Glomerular visceral epithelial cell (primary cell): ENCODE measurements around the gene MPP3.

ENCODE experiments used
- DNase-seq: peaks from one replicate; pipeline ENCODE4 v3.0.0-alpha.2; 2016; ENCODE audit errors: extremely low spot score

MPP3 gene

DNA sequence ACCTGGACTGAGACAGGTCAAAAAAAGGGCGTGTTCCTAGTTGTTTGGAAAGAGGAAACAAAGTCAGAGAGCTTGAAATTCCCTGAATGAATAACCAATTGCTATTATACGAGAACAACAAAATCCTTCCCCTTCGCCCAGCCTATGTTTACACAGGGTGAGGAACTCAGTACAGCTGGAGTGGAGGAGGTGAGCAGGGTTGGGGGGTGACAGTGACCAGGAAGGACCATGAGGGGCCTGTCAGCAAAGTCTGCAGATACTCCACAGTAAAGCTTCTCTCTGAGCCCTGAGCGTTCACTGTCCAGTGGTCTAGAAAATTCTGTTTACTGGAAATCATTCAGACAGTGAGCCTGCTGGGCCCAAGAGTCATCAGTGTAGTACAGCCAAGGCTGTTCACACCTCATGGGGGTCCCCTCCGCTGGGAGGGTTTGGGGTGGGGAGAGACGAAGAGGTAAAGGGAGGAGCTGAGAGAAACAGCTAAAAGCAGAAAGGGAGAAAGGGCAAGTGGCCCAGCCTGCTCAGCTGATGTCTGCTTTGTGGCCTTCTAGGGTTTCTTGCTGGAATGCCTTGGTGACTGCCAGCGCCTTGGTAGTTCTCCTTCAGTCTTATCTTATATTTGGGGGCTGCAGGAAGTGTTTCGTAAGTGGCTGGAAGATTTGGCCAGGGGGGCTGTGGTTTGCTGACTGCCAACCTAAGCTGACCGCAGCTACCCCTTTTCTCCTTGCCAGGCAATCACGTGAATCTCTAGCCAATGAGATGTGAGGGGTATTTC lies 59.9 kb downstream of the MPP3 start:
- no peak for DNase-seq

DNA sequence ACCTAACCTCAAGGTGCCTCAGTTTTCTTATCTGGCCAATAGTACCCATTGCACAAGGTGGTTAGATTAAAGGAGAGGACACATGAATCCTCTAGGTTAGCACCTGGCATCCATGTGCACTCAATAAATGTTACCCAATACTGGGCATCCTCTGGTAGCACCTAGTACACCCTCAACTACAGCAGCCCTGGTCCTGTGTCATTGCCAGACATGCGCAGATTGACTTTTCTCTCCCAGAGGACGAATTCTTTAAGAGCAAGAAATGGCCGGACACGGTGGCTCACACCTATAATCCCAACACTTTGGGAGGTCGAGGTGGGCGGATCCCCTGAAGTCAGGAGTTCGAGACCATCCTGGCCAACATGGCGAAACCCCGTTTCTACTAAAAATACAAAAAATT lies 61.5 kb downstream of the MPP3 start:
- DNase-seq, result no peak

DNA sequence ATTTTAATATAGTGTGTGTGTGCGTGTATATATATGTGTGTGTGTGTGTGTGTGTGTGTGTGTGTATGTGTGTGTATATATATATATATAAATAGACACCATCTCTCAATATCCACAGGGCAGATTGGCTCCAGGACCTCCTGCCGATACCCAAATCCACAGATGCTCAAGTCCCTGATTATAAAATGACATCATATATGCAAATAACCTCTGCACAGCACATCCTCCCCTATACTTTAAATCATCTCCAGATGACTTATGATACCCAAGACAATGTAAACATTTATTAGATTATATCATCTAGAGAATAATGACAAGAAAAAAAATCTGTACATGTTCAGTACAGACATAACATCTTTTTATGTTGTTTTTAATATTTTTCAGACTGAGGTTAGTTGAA lies 62.0 kb downstream of the MPP3 start:
- DNase-seq, result no peak

DNA sequence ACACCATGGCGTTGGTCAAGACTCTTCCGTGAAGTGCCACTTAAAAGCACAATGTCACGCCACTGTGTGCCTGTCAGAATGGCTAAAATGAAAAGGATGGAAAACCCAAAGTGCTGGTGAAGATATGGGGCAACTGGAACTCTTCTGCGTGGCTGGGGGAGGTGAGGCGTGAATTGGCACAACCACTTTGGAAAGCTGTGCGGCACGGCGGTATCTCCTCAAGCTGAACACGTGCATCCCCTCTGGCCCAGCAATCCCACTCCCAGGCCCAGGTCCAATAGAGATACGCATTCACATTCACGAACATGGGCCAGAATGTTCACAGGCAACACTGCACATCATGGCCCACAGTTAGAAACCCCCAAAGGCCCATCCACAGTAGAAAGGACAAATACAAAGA lies 63.1 kb downstream of the MPP3 start:
- no peak for DNase-seq

GRCh38 chr17:43769426-43769825 lies 63.5 kb downstream of the MPP3 start:
- no peak for DNase-seq

- no peak for DNase-seq
Observed at GRCh38 chr17:43768943-43769342, 64.0 kb downstream of the MPP3 start.

- DNase-seq, result no peak
Observed at GRCh38 chr17:43768382-43768781, 64.6 kb downstream of the MPP3 start.

GRCh38 chr17:43767713-43768059 lies 65.3 kb downstream of the MPP3 start:
- no peak for DNase-seq

- no peak for DNase-seq
Observed at GRCh38 chr17:43767053-43767712, 65.8 kb downstream of the MPP3 start.

- peak; percentile 50 for DNase-seq
Observed at GRCh38 chr17:43766413-43767052, 66.4 kb downstream of the MPP3 start.

DNA sequence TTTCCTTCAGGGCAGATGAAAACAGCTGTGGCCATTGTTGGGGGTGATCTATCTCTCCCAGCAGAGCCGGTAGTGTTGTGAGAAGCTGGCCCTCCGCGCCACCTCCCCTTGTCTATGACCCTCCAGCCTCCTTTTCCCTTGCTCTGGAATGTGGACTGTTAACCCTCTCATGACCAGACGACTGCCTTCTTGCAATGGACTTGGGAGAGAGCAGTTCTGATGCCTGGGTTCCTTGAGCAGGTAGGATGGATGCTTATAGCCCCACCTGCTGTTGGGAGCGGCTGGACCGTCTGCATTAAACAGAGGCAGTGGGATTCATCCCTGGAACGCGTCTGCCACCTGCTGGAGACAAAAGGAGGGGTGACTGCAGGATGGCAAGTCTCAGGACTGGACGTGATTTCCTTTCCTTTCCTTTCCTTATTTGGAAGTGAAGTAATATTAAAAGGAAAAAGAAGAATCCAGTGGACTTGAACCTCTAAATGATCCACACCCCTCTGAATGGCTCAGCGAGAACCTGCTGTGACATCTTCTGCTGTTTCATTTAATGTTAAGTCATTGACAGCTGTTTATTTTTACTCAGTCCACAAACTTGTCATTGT lies 72.6 kb downstream of the MPP3 start:
- peak; percentile 94 for DNase-seq

- DNase-seq, result peak; percentile 21
Observed at GRCh38 chr17:43759836-43760235, 73.1 kb downstream of the MPP3 start.

DNA sequence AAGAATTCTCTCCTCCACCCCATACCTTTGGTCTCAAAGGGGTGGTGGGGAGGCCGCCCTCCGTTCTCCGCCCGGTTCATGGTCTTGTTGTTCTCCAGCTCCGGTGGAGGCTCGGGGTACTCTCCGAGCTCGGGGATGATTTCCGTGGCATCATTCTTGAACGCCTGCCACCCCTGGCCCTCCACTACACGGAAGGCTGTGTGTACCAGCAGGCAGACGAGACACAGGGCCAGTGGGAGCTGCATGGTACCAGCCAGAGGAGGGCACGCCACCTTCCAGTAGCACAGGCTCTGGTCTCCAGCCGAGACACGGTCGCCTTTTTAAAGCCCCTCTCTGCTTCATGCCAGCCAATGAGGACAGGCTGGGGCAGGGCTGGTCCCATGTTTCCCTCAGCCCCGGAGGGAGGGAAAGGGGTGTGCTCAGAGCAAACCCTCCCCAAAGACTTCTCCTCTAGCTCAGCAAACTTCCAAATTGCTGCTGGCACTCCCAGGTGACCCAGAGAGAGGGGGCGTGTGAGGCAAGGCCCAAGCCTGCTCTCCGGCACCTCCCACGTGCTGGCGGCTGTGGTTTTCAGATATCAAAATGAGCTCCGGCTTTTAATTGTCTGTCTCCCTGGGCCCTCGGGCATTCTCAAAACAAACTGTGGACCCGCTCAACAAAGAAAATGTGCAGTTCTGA lies 74.3 kb downstream of the MPP3 start, which contains the start of gene SOST:
Gene SOST, minus strand, starts transcription at position 295 of the 678 bp plus-strand sequence. Its CDS starts 50 bp downstream, at position 245.
- DNase-seq, result no peak

GRCh38 chr17:43758086-43758485 lies 74.9 kb downstream of the MPP3 start:
- DNase-seq, result no peak

DNA sequence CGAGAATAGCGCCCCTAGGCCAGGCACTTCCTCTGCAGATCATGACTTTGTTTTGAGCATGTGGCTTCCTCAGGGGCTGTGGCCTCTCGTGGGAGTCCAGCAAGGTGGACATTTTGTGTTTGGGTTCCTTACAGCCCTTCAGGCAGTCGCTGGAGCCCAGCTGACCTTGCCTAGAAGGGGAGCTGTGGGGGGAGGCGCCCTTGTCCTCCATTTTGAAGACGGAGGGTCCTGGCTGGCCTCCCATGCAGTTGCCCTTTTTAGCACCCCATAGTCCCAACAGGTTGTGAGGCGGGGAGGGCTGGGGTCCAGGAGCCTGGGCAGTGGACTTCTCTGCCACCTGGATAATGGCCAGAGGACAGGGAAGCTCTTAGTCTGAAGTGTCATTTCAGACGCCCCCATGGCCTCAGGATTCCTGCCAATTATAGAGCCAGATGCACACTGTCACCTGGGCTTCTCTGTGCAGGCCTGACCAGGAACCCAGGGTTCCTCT lies 75.7 kb downstream of the MPP3 start:
- DNase-seq, result no peak

DNA sequence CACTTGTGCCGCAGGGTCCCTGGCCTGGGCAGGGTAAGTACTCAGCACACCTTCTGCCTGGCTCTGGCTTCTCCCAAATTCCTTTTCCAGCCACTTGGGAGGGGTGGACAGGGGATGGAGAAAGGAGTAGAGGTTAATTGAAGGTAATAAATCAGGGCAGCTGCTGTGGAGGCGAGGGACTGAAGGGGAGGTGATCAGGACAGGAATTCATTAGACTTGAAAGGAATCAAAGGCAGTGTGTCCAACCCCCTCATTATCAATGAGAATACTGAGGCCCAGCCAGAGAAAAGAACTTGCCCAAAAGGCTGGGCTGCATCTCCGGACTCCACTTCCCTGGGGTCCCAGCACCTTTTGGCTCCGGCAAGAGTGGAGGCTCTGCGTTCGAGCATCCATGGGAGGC lies 76.7 kb downstream of the MPP3 start:
- no peak for DNase-seq

DNA sequence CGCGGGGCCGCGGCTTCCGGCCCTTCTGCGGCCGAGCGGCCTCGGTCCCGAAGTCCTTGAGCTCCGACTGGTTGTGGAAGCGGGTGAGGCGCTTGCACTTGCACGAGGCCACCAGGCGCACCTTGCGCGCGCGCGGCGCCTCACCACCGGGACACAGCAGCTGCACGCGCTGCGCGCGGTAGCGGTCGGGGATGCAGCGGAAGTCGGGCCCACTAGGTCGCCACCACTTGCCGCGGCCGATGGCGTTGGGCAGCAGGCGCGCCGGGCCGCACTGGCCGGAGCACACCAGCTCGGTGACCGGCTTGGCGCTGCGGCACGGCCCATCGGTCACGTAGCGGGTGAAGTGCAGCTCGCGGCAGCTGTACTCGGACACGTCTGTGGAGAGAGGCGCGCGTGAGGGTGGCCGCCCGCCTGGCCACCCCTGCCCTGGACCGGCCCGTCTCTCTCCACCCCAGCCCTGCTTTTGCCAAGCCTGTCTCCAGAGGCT lies 77.5 kb downstream of the MPP3 start:
- no peak for DNase-seq

DNA sequence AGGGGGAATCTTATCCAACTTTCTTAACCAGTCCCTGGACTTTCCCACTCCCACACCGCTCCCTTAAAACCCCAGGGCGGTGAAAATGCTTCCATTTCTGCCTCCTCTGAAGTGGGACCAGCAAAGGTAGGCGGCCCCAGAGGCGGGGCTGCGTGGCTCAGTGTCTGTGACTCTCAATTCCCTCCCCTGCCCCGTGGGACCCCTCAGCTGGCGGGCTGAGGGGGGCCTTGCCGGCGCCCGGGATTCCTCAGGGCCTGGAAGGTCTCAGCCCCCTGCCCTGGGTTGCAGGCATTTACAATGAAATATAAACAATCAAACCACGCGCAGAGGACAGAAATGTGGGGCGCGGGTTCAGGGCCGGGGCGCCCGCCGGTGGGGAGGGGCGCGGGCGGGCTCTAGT lies 78.0 kb downstream of the MPP3 start:
- no peak for DNase-seq

GRCh38 chr17:43753493-43754129 lies 79.3 kb downstream of the MPP3 start:
- DNase-seq, result peak; percentile 48
